Nephron (organoid): ENCODE measurements around the gene KCNMA1.
A peak's percentile ranks its signal among the peaks of the same experiment; 100 is the strongest.

Experiments
- H3K27ac Mint-ChIP-seq, 3 experiments: 2 replicates each; pipeline ENCODE4 v1.8.0; 2020; ENCODE audit warnings: mixed read lengths in 3 of 3, mild to moderate bottlenecking in 2 of 3, moderate library complexity in 1 of 3
- H3K27me3 Mint-ChIP-seq: 2 replicates; pipeline ENCODE4 v1.8.0; 2021; ENCODE audit warnings: low read depth, mild to moderate bottlenecking, moderate library complexity, mixed read lengths
- H3K36me3 Mint-ChIP-seq: 2 replicates; pipeline ENCODE4 v1.8.0; 2020; ENCODE audit warnings: low read depth, mixed read lengths
- H3K4me1 Mint-ChIP-seq: 2 replicates; pipeline ENCODE4 v1.8.0; 2020; ENCODE audit warnings: mixed read lengths
- H3K4me3 Mint-ChIP-seq, 3 experiments: 2 replicates each; pipeline ENCODE4 v1.8.0; 2020; ENCODE audit warnings: mild to moderate bottlenecking in 3 of 3, mixed read lengths in 3 of 3, moderate library complexity in 2 of 3
- H3K9me3 Mint-ChIP-seq: 2 replicates; pipeline ENCODE4 v1.8.0; 2020; ENCODE audit warnings: mixed read lengths
- TF ChIP-seq, protein P1 (sequence below), 3 experiments: fragments of 200-600 bp; sonication (generic); IDR thresholded peaks; one replicate each; pipeline ENCODE4 v1.5.0; 2021; ENCODE audit warnings: antibody characterized with exemption in 3 of 3; ENCODE audit not compliant: unreplicated experiment in 3 of 3

Gene KCNMA1

DNA sequence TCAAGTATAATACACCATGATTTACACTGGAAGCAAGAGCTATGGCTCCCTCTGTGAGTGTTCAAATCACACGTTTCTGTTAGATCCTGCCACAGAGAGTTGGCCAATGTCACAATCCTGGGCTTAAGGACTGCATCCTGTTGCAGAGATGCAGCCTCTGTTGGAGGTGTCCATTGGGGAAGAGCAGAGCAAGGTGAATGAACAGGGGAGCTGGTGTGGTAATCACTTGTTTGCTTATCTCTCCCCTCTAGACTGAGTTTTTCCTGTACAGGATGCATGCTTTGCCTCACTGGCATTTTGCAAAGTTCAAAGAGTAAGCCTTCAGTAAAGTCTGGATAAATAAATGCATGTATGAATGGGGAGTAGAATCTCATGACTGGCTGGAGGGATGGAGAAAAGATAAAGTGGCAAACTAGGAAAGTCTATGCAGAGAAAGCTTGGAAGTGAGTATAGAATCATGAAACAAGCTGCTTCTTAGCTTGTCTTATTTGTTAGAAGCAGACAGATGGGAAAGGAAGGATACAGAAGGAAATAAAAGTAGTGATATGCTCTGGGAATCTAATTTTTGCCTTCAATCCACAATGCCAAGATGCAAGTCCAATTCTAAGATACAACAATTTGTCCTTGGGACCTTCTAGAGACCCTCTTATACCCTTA, 605.9 kb downstream of the KCNMA1 start:
- Mint-ChIP-seq H3K36me3 (no peaks in the 10 kb centered on the region), H3K4me1 (peaks cover 62% of the 10 kb centered on the region), H3K27me3 (peaks cover 6% of the 10 kb centered on the region), H3K9me3 (no peaks in the 10 kb centered on the region), H3K27ac (peak overlapping the region; percentile 21 to 68 (median 67)), H3K4me3 (no peak overlapping the region)
- TF ChIP-seq, protein P1, sequence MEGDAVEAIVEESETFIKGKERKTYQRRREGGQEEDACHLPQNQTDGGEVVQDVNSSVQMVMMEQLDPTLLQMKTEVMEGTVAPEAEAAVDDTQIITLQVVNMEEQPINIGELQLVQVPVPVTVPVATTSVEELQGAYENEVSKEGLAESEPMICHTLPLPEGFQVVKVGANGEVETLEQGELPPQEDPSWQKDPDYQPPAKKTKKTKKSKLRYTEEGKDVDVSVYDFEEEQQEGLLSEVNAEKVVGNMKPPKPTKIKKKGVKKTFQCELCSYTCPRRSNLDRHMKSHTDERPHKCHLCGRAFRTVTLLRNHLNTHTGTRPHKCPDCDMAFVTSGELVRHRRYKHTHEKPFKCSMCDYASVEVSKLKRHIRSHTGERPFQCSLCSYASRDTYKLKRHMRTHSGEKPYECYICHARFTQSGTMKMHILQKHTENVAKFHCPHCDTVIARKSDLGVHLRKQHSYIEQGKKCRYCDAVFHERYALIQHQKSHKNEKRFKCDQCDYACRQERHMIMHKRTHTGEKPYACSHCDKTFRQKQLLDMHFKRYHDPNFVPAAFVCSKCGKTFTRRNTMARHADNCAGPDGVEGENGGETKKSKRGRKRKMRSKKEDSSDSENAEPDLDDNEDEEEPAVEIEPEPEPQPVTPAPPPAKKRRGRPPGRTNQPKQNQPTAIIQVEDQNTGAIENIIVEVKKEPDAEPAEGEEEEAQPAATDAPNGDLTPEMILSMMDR (IDR thresholded peaks at IDR 0.05; ENCODE audit: unreplicated experiment in 3 of 3): no peak

DNA sequence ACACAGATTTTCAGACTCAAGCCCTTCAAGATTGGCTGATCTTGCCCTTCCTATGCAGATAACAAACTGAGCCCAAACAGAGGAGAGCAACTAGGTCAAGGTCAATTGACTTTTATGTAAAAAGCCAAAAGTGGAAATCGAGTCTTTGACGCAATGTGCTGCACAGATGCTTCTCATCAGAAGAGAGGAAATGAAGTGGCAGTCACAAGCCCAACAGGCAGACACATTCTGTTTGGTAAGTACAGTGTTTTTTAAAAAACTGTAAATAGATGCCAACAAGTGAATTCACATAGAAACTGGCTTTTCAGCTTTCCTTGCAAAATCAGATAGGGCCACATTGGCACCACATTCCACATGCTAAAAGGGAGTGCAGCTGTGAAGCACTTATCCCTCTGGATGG, 606.6 kb downstream of the KCNMA1 start:
- Mint-ChIP-seq H3K4me1 (peaks cover 56% of the 10 kb centered on the region), H3K27ac (peak overlapping the region; percentile 71 to 91 (median 82)), H3K27me3 (peaks cover 3% of the 10 kb centered on the region), H3K9me3 (no peaks in the 10 kb centered on the region), H3K4me3 (no peak overlapping the region), H3K36me3 (no peaks in the 10 kb centered on the region)
- TF ChIP-seq, protein P1 (IDR thresholded peaks at IDR 0.05; ENCODE audit: unreplicated experiment in 3 of 3): no peak

DNA sequence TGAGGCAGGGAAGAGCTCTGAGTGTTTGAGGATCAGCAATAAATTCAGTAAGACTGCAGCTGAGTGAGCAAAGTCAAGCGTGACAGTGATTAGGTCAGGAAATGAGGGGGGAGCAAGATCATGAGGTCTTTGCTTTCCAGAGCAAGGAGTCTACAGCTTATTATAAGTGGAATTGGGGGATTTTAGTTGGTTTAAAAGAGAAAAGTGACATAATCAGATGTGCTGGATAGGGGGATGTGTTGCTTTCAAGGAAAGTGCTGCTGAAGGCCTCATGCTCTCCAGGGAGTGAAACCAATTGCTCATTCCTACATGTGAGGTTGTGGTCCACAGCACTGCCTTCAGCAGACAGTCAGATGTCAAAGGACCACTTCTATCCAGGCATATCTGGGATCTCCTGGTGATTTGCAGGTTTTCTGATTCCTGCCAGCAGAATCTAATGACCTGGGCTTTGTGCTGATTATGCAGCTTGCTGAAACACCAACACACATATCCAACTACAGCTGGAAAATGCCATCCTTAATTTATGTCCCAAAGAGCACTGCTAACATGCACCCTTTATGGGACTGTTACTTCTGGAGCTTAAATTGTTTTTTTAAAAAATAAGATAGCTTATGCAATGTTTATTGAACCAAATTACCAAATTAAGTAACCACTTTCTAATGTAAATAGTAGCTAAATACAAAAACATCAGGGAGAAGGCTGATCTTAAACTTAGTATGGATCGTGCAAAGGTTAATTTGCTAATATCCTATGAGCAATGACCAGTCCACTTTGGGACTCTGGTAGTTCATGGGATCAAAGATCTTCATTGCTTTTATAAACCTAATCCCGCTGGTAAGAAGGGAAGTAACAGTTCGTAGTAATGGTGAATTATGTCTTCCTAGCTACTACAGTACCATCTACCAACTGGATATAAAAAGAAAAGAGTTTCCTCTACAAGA, 607.6 kb downstream of the KCNMA1 start:
- Mint-ChIP-seq H3K36me3 (no peaks in the 10 kb centered on the region), H3K4me3 (no peak overlapping the region), H3K27me3 (peaks cover 3% of the 10 kb centered on the region), H3K9me3 (no peaks in the 10 kb centered on the region), H3K27ac (peak overlapping the region; percentile 71 to 91 (median 82)), H3K4me1 (peaks cover 50% of the 10 kb centered on the region)
- TF ChIP-seq, protein P1 (IDR thresholded peaks at IDR 0.05; ENCODE audit: unreplicated experiment in 3 of 3): no peak

DNA sequence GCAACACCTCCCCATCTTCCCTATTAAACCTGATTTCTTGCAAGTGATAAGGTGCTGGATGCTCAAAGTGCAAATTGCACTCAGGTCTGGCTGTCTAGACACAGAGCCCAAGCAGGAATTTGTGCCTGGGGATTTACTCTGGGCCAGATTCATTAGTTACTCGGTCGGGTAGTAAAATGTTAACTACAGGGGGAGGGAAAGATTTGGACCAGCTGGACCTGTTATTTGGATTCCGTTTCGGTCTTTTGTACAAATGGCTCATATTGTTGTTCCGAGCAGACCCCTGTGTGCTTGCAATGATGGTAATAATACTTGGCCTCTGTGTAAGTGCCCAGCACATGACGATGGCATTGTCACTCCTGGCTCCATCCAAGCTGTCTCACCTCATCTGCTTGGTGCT, 609.6 kb downstream of the KCNMA1 start:
- TF ChIP-seq, protein P1 (IDR thresholded peaks at IDR 0.05; ENCODE audit: unreplicated experiment in 3 of 3): no peak
- Mint-ChIP-seq H3K4me3 (no peak overlapping the region), H3K4me1 (peaks cover 47% of the 10 kb centered on the region), H3K36me3 (no peaks in the 10 kb centered on the region), H3K9me3 (no peaks in the 10 kb centered on the region), H3K27ac (peak overlapping the region; percentile 19 to 46 (median 19)), H3K27me3 (no peaks in the 10 kb centered on the region)

DNA sequence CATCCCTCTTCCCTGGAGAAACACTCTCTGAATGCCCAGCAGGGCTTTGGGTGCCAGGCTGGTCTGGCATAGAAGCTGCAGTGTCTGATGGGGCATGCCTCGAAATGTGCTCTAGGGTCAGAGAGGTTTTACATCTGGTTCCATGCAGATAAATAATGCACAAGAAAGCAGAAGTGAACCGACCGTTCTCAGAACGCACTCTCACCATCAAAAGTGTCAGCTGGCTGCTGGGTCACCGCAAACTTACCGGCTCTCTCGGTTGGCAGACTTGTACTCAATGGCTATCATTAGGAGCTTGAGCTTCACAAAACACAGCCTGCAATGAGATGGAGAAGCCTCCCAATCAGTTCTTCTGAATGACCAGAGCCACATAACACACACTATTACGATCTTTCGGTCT, 610.0 kb downstream of the KCNMA1 start:
- Mint-ChIP-seq H3K27ac (peak overlapping the region in 1 of 3 experiments; percentile 19), H3K36me3 (no peaks in the 10 kb centered on the region), H3K4me1 (peaks cover 51% of the 10 kb centered on the region), H3K9me3 (no peaks in the 10 kb centered on the region), H3K27me3 (no peaks in the 10 kb centered on the region), H3K4me3 (no peak overlapping the region)
- TF ChIP-seq, protein P1 (IDR thresholded peaks at IDR 0.05; ENCODE audit: unreplicated experiment in 3 of 3): no peak
